Panc1 (cell line): ENCODE measurements around the gene ERCC5. TPM values are rescaled to one million over a fixed set of nuclear protein-coding genes. Genes with fewer than 3 reads are reported as not detected.

Experiments
- ATAC-seq: fragments of 200-7000 bp; cut with Tn5 transposase; 2 replicates; pipeline ENCODE4 v1.9.1; 2020; ENCODE audit warnings: mild to moderate bottlenecking, moderate library complexity
- BruUV-seq: library from RNA; stranded (reverse); fragments of 400-500 nt; replicated peaks from 2 replicates; lab custom pipeline; 2021; lab: Mats Ljungman, UMichigan
- CTCF ChIA-PET: fragments of 300-600 bp; sonication (Branson Sonifier 250); formaldehyde crosslinking; loops from one replicate; lab custom pipeline; 2022; ENCODE audit warnings: antibody characterized with exemption; lab: Charles Lee
- POLR2A ChIA-PET: fragments of 300-600 bp; sonication (Branson Sonifier 250); formaldehyde crosslinking; loops from one replicate; lab custom pipeline; 2022; ENCODE audit warnings: antibody characterized with exemption; lab: Charles Lee
- DNase-seq: peaks from one replicate; pipeline ENCODE4 v3.0.0-alpha.2; 2010; ENCODE audit warnings: low read depth, low spot score
- H3K27ac ChIP-seq: 2 replicates; pipeline ENCODE4 v1.5.1; 2011; ENCODE audit warnings: mild to moderate bottlenecking, low read length, inconsistent platforms
- H3K27me3 ChIP-seq: fragments of 200-500 bp; sonication (Bioruptor generic); 2 replicates; pipeline ENCODE4 v1.6.0; 2014; ENCODE audit warnings: low read length, inconsistent platforms; ENCODE audit not compliant: control insufficient read depth, insufficient read depth
- H3K36me3 ChIP-seq: fragments of 200-500 bp; sonication (Bioruptor generic); 2 replicates; pipeline ENCODE4 v1.5.1; 2014; ENCODE audit warnings: inconsistent platforms, mild to moderate bottlenecking, low read length, moderate library complexity; ENCODE audit not compliant: control insufficient read depth, insufficient read depth
- H3K4me1 ChIP-seq: 2 replicates; pipeline ENCODE4 v1.5.1; 2011; ENCODE audit warnings: inconsistent platforms, mild to moderate bottlenecking, low read length, moderate library complexity; ENCODE audit not compliant: control insufficient read depth, insufficient read depth
- H3K4me3 ChIP-seq, 2 experiments: 2 replicates each; pipeline ENCODE4 v1.5.1; 2011 to 2012; ENCODE audit warnings: low read depth in 2 of 2, low read length in 2 of 2, mild to moderate bottlenecking in 2 of 2, inconsistent platforms in 1 of 2, moderate library complexity in 1 of 2
- H3K9me3 ChIP-seq: fragments of 200-500 bp; sonication (Bioruptor generic); 2 replicates; pipeline ENCODE4 v1.5.1; 2014; ENCODE audit warnings: low read depth, mild to moderate bottlenecking, inconsistent platforms, low read length, moderate library complexity; ENCODE audit not compliant: control insufficient read depth, insufficient read depth
- CTCF ChIP-seq: fragments of 450-650 bp; IDR thresholded peaks from 2 replicates; pipeline ENCODE4 v1.5.1; 2017; ENCODE audit warnings: mild to moderate bottlenecking
- POLR2AphosphoS5 ChIP-seq: IDR thresholded peaks from 2 replicates; pipeline ENCODE4 v1.6.1; 2012; ENCODE audit warnings: mild to moderate bottlenecking, low read depth, low read length, moderate library complexity
- REST ChIP-seq, 2 experiments: IDR thresholded peaks; 2 replicates each; pipeline ENCODE4 v1.6.1; 2011 to 2012; ENCODE audit warnings: low read depth in 2 of 2, control low read depth in 1 of 2, low read length in 1 of 2, mild to moderate bottlenecking in 1 of 2, moderate library complexity in 1 of 2; ENCODE audit not compliant: insufficient read depth in 1 of 2
- SIN3A ChIP-seq: IDR thresholded peaks from 2 replicates; pipeline ENCODE4 v1.6.1; 2012; ENCODE audit warnings: low read depth, mild to moderate bottlenecking, low read length, moderate library complexity, borderline replicate concordance; ENCODE audit not compliant: insufficient read depth
- TCF7L2 ChIP-seq: IDR thresholded peaks from 2 replicates; pipeline ENCODE4 v1.6.1; 2011; ENCODE audit warnings: mild to moderate bottlenecking, low read depth, low read length, inconsistent platforms
- in situ Hi-C: cut with HindIII; loops from 2 replicates; pipeline ENCODE4 v1.10.0; 2016; ENCODE audit warnings: low sequenced_read_pairs, low pct_unique_long_range_greater_than_20kb
- intact Hi-C: fragments of 100-400 bp; cut with micrococcal nuclease; formaldehyde crosslinking; loops from one replicate; pipeline ENCODE4 v1.10.0; 2022; ENCODE audit not compliant: unreplicated experiment
- total RNA-seq: library from RNA; stranded (reverse); gene quantifications from one replicate; pipeline ENCODE4 v1.2.1, GENCODE V29; 2021; ENCODE audit not compliant: unreplicated experiment

Gene ERCC5
- total RNA-seq, 1 experiment from 2014 or later = 19.6 TPM

GRCh38 chr13:102839462-102839861 is 6.4 kb upstream of the ERCC5 start:
- no peaks in the 10 kb centered on the region for H3K9me3 ChIP-seq
- intact Hi-C loops (no loop called here), in situ Hi-C loops (no loop called here)
- CTCF ChIA-PET = no interaction called here
- ATAC-seq (no peak), DNase-seq (no peak)
- no TSS peak for BruUV-seq
- POLR2A ChIA-PET = no interaction called here
- no peak overlapping the region for H3K27ac ChIP-seq
- no peaks in the 10 kb centered on the region for H3K4me1 ChIP-seq
- no peaks in the 10 kb centered on the region for H3K36me3 ChIP-seq
- H3K4me3 ChIP-seq = no peak overlapping the region
- no peaks in the 10 kb centered on the region for H3K27me3 ChIP-seq
- TF ChIP-seq POLR2AphosphoS5 (no peak), CTCF (no peak), SIN3A (no peak), TCF7L2 (no peak), REST (IDR thresholded peaks at IDR 0.05; ENCODE audit: insufficient read depth in 1 of 2, low read depth in 2 of 2, low read length in 1 of 2) (no peak)

- no peaks in the 10 kb centered on the region for H3K9me3 ChIP-seq
- peak overlapping the region; percentile 91 for H3K27ac ChIP-seq
- ATAC-seq (peak; percentile 40), DNase-seq (no peak)
- ChIA-PET CTCF (no interaction called here), POLR2A (no interaction called here)
- H3K4me3 ChIP-seq = peak overlapping the region; percentile 93 to 97
- intact Hi-C loops (no loop called here), in situ Hi-C loops (no loop called here)
- peaks cover 8% of the 10 kb centered on the region; the same call in 1 of the 2 replicates for H3K36me3 ChIP-seq
- no peak for TF ChIP-seq CTCF
- no peak for TF ChIP-seq TCF7L2
- no peak for TF ChIP-seq REST (IDR thresholded peaks at IDR 0.05; ENCODE audit: insufficient read depth in 1 of 2, low read depth in 2 of 2, low read length in 1 of 2)
- TF ChIP-seq SIN3A = no peak
- no peak for TF ChIP-seq POLR2AphosphoS5
- H3K4me1 ChIP-seq = peaks cover 7% of the 10 kb centered on the region
- no peaks in the 10 kb centered on the region for H3K27me3 ChIP-seq
- TSS peak; percentile 99 for BruUV-seq
Measured at GRCh38 chr13:102845289-102845629, 573 bp upstream of the ERCC5 start.
